GM18870 (cell line): ENCODE data around the gene MYBBP1A.
"Not testable (repeated sequence)": the region's sequence is repeated elsewhere in the genome, so short reads cannot be mapped to it uniquely, and the experiment has no call there.

Source experiments
- ATAC-seq: cut with Tn5 transposase; IDR thresholded peaks from one replicate; pipeline ENCODE4 v1.9.1; 2021; ENCODE audit warnings: moderate library complexity; ENCODE audit not compliant: unreplicated experiment

MYBBP1A gene

GRCh38 chr17:4554997-4555799 is at the start of gene MYBBP1A:
Gene MYBBP1A, minus strand, starts transcription at chr17:4555384. Its CDS starts 60 bp downstream, at chr17:4555324.
- ATAC-seq, result peak; percentile 58

- ATAC-seq, result not testable (repeated sequence)
Measured at GRCh38 chr17:4604736-4605135, 49.6 kb upstream of the MYBBP1A start.

- ATAC-seq, result no peak
Measured at GRCh38 chr17:4604111-4604644, 49.0 kb upstream of the MYBBP1A start.

GRCh38 chr17:4602041-4602440 is 46.9 kb upstream of the MYBBP1A start:
- no peak for ATAC-seq

GRCh38 chr17:4601326-4601725 is 46.1 kb upstream of the MYBBP1A start:
- no peak for ATAC-seq

- ATAC-seq, result no peak
Measured at GRCh38 chr17:4600563-4600962, 45.4 kb upstream of the MYBBP1A start.

GRCh38 chr17:4599505-4600281 is 44.5 kb upstream of the MYBBP1A start:
- no peak for ATAC-seq

GRCh38 chr17:4598776-4599504 is 43.8 kb upstream of the MYBBP1A start:
- no peak for ATAC-seq

- no peak for ATAC-seq
Measured at GRCh38 chr17:4597975-4598374, 42.8 kb upstream of the MYBBP1A start.

- ATAC-seq, result no peak
Measured at GRCh38 chr17:4596636-4597380, 41.6 kb upstream of the MYBBP1A start.

GRCh38 chr17:4595685-4596342 is 40.6 kb upstream of the MYBBP1A start:
- not testable (repeated sequence) for ATAC-seq

- no peak for ATAC-seq
Measured at GRCh38 chr17:4594931-4595684, 39.9 kb upstream of the MYBBP1A start.

GRCh38 chr17:4594406-4594805 is 39.2 kb upstream of the MYBBP1A start:
- ATAC-seq, result no peak

- ATAC-seq, result no peak
Measured at GRCh38 chr17:4593021-4593421, 37.8 kb upstream of the MYBBP1A start.

- ATAC-seq, result no peak
Measured at GRCh38 chr17:4592240-4593005, 37.2 kb upstream of the MYBBP1A start.

GRCh38 chr17:4591529-4591928 is 36.3 kb upstream of the MYBBP1A start:
- ATAC-seq, result no peak

- no peak for ATAC-seq
Measured at GRCh38 chr17:4590981-4591453, 35.8 kb upstream of the MYBBP1A start.

GRCh38 chr17:4590042-4590441 is 34.9 kb upstream of the MYBBP1A start:
- not testable (repeated sequence) for ATAC-seq
